ENCODE data around the gene PBRM1. TPM values are rescaled to one million over a fixed set of nuclear protein-coding genes. Genes with fewer than 3 reads are reported as not detected.

The PBRM1 gene
- polyA plus RNA-seq, 4 donors: 55.6 to 67.0 (median 64.2) TPM

DNA sequence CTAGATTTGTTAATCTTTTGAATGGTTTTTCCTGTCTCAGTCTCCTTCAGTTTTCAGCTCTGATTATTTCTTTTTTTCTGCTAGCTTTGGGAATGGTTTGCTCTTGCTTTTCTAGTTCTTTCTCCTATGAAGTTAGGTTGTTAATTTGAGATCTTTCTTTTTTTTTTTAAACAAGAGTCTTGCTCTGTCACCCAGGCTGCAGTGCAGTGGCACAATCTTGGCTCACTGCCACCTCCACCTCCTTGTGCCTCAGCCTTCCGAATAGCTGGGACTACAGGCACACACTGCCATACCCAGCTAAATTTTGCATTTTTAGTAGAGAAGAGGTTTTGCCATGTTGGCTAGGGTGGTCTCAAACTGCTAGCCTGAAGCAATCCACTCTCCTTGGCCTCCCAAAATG is 92.6 kb downstream of the PBRM1 start:
- no peak for DNase-seq (ENCODE audit: low read depth in 4 of 4, low spot score in 3 of 4)

DNA sequence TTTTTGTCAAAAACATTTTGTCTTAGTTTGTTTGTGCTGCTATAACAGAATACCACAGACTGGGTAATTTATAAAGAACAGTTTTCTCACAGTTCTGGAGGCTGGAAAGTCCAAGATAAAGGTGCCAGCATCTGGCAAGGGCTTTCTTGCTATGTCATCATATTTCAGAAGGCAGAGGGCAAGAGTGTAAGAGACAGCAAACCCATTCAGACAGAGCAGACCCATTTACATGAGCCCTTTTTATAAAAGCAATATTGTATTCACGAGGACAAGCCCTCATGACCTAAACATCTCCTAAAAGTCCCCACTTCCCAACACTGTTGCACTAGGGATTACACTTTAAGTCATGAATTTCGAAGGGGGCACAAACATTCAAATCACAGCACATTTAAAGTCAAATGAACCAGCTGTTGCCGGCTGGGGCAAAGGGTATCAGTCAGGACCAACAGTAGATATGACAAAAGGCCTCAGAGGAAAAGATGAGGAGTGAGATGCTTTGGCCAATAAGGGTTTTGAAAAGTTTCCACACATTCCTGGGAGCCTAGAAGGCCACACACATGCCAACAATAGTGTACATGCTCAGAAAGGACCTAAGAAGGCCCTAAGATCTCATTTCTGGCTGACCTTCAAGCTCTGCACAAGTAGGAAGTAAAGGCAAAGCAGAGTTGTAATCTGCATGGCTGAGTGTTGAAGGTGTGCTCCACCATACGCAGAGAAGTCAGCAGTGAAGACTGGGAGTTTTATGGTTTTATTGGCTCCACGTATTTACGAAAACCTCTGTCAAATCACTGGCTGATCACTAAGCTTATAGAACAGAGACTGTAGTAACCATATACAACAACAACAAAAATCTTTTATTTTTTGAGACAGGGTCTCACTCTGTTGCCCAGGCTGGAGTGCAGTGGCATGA is 111.4 kb downstream of the PBRM1 start:
- no peak for DNase-seq (ENCODE audit: low read depth in 4 of 4, low spot score in 3 of 4)

DNA sequence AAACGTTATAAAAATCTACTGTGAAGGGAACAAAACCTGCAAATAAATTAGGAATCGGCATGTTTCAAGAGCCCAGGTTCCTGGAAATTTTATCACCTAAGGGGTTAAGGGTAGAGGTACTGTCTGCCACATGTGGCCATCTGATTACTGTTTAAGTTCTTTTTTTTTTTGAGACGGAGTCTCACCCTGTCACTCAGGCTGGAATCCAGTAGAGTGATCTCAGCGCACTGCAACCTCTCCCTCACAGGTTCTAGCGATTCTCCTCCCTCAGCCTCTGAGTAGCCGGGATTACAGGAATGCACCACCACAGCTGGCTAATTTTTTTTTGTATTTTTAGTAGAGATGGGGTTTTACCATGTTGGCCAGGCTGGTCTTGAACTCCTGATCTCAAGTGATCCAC is 113.5 kb downstream of the PBRM1 start:
- DNase-seq (ENCODE audit: low read depth in 4 of 4, low spot score in 3 of 4): no peak

DNA sequence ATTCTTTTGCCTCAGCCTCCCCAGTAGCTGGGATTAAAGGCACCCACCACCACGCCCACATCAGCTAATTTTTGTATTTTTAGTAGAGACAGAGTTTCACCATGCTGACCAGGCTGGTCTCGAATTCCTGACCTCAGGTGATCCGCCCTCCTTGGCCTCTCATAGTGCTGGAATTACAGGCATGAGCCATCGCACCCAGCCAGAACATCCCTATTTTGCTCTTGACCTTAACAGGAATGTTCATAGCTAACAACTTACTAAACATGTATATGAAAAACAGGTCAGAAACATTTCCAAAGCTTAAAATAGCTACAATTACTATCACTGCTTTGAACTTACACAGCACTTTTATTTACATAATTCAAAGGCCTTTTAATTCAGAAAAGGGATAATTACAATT is 115.6 kb downstream of the PBRM1 start:
- DNase-seq (ENCODE audit: low read depth in 4 of 4, low spot score in 3 of 4): no peak

DNA sequence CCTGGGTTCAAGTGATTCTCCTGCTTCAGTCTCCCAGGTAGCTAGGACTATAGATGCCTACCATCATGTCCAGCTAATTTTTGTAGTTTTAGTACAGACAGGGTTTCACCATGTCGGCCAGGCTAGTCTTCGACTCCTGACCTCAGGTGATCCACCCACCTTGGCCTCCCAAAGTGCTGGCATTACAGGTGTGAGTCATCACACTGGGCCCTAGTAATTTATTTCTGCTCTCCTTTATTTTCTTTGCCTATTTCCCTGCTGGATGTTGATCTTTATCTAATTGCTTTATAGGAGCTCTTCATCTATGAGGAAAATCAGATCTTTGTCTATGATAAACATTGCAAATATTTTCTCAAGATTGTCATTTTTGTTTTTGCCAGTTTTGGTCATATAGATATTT is 117.6 kb downstream of the PBRM1 start:
- DNase-seq (ENCODE audit: low read depth in 4 of 4, low spot score in 3 of 4): no peak

DNA sequence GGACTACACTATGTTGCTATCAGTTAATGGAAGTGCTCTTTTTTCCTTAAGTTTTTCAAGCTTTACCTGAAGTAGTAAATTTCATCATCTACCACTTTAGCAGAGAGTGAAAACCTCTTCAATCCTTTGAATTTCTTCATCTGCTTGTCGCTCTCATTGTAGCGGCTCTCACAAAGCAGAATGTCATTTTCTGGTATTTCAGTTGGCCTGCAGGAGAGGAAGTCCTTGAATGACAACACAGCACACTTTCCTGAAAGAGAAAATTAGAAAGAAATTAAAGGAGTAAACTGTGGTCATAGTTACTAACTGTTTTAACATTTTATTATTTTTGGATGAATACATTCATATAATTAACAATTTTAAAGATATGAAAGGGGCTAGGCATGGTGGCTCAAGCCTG is 121.7 kb downstream of the PBRM1 start:
- DNase-seq (ENCODE audit: low read depth in 4 of 4, low spot score in 3 of 4): no peak

GRCh38 chr3:52561028-52561747 is 124.5 kb downstream of the PBRM1 start:
- DNase-seq (ENCODE audit: low read depth in 4 of 4, low spot score in 3 of 4): no peak

GRCh38 chr3:52558436-52558835 is 127.3 kb downstream of the PBRM1 start:
- DNase-seq (ENCODE audit: low read depth in 4 of 4, low spot score in 3 of 4): no peak

DNA sequence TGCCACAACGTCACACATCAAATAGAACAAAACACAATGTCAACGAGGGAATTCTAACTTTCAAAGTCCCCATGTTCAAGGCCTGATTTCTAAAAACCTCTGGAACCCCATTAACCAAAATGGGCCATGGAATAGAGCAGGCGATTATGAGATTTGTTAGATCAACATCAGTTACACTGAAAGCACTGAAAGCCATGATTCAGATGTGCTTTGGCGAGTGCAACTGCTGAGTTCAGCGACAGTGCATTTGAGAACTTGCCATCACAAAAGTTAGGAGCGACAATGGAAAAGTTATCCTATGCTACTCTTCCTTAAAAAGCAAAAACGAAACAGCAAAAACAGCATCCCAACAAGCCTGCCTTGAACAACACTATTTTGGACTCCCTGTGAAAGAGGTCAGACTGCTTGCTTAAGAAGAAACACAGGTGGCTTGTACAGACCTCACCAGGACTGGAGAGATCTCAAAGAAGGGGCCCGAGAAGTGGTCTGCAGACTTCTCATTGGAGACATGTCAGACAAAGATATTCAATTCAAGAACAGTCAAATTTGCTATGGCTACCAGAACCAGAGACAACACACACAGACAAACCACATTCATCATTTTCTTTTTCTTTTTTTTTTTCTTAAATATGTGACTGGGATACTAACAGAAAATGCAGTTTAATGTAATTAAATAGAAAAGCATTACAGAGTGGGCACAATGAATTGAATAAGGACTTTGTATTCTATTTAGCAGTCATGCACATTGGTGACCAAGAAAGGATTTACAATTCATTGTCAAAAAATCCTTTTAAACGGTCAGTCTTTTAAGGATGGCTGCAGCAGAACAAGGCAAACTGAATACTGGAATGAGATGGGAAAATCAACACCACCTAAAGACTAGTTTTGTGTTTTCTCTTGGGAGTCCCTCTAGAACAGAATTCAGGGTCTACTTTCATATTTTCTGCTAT is 128.4 kb downstream of the PBRM1 start:
- no peak for DNase-seq (ENCODE audit: low read depth in 4 of 4, low spot score in 3 of 4)

DNA sequence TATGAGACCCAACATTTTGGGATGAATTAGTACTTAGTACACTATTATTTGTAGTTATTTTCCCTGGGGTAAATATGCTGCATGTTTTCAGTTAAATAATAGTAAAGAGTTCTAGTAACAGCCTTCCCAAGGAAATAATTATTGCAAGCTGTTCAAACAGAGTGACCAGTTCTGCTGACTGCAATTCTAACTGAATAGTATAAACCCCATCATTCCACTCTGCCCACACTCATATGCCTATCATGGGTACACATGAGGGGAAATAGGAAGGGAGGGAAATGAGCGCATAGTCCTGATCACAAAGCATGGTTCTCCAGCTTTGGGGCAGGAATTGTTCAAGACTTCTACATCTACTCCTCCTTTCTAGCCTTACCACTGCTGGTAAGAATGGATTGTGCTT is 130.7 kb downstream of the PBRM1 start:
- no peak for DNase-seq (ENCODE audit: low read depth in 4 of 4, low spot score in 3 of 4)

GRCh38 chr3:52554026-52554755 is 131.5 kb downstream of the PBRM1 start:
- DNase-seq (ENCODE audit: low read depth in 4 of 4, low spot score in 3 of 4): no peak

- no peak for DNase-seq (ENCODE audit: low read depth in 4 of 4, low spot score in 3 of 4)
Observed at GRCh38 chr3:52552089-52552488, 133.6 kb downstream of the PBRM1 start.

GRCh38 chr3:52551118-52551517 is 134.6 kb downstream of the PBRM1 start:
- no peak for DNase-seq (ENCODE audit: low read depth in 4 of 4, low spot score in 3 of 4)

DNA sequence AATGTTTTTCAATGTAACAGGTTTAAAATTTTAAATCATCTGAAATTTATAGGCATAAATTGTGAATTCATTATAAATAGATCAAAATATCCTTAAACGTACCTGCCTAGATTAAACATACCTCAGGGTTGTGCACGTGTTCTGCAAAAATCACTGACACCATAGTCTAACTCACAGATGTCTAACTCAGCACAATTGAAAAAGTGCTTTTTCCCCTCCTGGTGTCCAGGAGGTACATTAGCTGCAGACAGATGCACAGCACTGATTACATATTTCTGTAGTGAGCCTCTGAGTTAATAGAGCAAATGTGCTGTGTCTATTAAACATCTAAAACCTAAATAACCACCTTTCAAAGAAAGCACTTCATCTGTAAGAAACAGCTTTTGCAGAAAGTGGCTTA is 138.6 kb downstream of the PBRM1 start:
- no peak for DNase-seq (ENCODE audit: low read depth in 4 of 4, low spot score in 3 of 4)

DNA sequence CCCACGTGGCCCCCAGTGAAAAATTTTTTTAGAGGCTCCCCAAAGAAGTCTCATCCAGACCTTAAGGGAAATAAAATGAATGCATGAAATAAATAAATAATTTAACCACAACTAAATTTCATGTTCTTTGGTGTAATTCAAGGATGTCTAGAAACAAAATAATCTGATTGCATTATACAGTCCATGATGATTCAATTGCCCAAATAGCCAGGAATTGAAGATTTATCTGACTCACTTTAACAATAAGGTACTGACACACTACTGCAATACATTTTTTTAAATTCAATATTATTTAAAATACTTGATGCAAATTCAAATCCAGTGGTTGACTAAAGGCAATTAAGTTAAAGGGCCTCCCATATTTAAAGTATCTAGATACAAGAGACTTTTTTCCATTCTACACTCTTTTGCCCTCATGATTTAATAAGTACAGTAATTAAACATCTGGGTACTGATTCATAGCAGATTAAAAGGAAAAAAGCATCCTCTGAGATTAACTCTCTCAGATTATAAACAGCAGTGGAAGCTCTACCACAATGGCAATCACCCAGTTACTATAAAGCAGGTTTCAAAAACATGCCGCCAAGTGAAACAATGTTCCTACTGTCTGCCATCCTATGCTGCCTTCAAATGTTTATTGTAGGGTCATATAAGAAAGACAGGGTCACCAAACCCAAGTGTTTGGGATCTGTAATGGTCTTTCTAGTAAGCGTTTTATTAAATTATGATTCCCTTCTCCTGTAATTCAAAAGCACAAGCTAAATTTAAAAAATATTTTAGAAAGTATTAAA is 139.4 kb downstream of the PBRM1 start:
- no peak for DNase-seq (ENCODE audit: low read depth in 4 of 4, low spot score in 3 of 4)

- DNase-seq (ENCODE audit: low read depth in 4 of 4, low spot score in 3 of 4): no peak
Observed at GRCh38 chr3:52544937-52545336, 140.8 kb downstream of the PBRM1 start.

- no peak for DNase-seq (ENCODE audit: low read depth in 4 of 4, low spot score in 3 of 4)
Observed at GRCh38 chr3:52541050-52541449, 144.7 kb downstream of the PBRM1 start.

- DNase-seq (ENCODE audit: low read depth in 4 of 4, low spot score in 3 of 4): no peak
Observed at GRCh38 chr3:52539010-52539653, 146.6 kb downstream of the PBRM1 start.
